Myocyte (in vitro differentiated cells): ENCODE data around the gene ARID1A. TPM values are rescaled to one million over a fixed set of nuclear protein-coding genes. Genes with fewer than 3 reads are reported as not detected.

Source experiments
- DNase-seq: peaks from one replicate; pipeline ENCODE4 v3.0.0-alpha.2; 2012; ENCODE audit warnings: low read depth
- total RNA-seq: library from RNA; depleted of rRNA; stranded (reverse); fragments of >200 nt; gene quantifications from 2 replicates; pipeline ENCODE4 v1.2.3, GENCODE V29; 2014

ARID1A gene
- total RNA-seq, 1 donor from 2014 or later, result 12.0 TPM

DNA sequence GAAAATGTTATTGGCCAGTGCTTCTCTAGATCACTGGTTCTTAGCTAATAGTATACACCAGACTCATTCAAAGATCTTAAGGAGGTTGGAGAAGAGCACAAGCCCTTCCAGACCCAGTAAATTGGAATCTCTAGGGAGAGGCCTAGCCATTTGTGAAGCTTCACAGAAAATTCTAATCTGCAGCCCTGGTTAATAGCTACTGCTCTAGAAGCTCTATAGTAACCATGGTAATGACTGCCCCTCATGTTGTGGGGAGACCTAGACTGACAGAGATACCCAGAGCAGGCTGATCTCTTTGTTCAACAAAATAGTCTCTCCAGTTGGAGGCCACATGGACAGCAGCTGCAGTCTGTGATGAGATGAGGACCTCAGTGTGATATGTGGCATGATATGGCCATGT is 31.7 kb downstream of the ARID1A start:
- DNase-seq, result no peak

DNA sequence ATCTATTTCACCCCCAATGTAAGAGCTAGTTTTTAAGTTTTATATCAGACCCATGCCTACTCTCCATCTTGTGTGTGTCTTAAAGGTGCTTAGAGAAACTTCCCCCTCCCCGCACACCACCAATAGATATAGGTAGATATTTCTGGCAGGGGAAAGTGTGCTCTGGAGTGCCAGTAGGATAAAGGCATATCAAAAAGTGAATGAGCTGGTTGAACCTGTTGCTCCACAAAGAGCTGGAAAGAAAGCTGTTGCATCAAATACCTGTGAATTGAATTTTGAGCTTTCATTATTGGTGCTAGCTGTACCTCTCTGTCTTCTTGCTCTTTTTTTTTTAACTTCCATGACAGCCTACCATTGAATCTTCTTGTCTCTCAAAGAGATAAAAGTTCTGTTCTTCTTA is 32.8 kb downstream of the ARID1A start:
- DNase-seq, result no peak

DNA sequence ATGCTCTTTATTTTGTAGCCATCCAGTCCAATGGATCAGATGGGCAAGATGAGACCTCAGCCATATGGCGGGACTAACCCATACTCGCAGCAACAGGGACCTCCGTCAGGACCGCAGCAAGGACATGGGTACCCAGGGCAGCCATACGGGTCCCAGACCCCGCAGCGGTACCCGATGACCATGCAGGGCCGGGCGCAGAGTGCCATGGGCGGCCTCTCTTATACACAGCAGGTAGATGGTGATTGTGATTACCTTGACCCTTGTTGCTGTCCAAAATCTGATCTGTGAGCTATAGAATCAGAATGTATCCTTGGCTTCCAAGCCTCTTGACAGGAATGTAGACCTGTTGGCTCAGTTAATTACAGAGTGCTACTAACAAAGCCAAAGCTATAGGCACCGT is 33.8 kb downstream of the ARID1A start:
- DNase-seq, result no peak

DNA sequence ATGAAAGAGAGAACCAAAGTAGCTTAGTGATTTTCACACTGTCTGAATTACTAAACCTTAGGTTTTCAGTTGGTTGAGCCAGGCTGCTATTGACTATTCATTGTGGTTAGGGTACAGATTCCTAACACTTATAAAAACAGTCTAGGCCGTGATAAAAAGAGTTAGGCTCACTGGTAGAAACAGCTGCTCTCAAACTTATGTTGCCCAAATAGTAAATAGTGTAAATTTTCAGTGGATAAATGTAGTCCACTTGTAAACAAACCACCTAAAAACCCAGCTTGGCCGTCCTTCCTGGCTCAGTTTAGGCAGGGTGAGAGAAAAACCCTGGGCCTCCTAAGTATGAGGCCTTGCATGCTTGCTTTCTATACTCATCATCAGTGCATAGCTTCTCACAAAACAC is 34.9 kb downstream of the ARID1A start:
- DNase-seq, result no peak

DNA sequence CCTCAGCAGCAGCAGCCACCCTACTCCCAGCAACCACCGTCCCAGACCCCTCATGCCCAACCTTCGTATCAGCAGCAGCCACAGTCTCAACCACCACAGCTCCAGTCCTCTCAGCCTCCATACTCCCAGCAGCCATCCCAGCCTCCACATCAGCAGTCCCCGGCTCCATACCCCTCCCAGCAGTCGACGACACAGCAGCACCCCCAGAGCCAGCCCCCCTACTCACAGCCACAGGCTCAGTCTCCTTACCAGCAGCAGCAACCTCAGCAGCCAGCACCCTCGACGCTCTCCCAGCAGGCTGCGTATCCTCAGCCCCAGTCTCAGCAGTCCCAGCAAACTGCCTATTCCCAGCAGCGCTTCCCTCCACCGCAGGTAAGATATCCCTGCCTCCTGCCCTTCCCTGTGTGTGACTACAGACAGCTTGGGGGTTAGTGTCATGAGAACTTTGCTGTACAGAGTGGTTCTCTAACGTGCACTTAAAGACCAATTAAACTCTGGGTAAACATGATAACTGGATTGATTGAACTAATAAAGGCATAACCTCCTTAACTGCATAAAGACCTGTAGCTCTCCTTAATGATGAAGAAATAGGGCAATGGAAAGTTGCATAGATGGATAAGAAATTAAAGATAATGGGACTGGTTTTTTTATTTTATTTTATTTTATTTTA is 35.6 kb downstream of the ARID1A start:
- no peak for DNase-seq

DNA sequence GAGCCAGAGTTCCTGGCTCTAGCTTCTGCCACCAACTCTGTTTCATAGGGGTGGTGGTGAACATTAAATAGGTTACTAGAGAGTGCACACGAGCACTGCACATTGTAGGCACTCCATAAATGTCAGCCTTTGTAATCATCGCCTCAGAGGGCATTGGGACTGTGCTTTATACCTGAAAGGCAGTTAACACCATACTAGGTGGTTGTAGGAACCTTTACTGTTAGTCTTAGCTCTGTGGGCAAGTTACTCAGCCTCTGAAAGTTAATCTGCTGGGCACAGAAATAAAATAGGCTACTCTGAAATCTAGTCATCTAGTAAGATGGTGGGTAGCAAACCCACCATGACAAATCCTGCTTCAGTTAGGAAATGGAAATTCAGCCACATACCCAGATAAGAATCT is 37.6 kb downstream of the ARID1A start:
- no peak for DNase-seq

DNA sequence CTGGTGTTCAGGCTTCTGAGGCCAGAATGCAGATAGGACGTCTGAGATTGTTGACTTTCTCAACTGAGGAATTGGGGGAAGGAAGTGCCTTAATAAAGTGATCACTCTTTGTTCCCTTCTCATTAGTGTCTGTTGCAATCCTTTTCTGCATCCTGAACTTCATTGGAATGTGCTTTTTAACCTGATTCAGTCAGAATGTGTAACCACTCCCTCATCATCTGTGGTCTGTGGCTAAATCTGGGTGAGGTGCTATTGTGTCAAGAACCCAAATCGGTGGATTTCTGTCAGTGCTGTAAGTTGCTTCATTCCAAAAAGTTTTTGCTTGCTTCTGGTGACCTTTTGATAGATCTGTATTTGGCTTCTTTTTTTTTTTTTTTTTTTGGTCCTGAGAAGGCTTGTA is 38.2 kb downstream of the ARID1A start:
- no peak for DNase-seq

DNA sequence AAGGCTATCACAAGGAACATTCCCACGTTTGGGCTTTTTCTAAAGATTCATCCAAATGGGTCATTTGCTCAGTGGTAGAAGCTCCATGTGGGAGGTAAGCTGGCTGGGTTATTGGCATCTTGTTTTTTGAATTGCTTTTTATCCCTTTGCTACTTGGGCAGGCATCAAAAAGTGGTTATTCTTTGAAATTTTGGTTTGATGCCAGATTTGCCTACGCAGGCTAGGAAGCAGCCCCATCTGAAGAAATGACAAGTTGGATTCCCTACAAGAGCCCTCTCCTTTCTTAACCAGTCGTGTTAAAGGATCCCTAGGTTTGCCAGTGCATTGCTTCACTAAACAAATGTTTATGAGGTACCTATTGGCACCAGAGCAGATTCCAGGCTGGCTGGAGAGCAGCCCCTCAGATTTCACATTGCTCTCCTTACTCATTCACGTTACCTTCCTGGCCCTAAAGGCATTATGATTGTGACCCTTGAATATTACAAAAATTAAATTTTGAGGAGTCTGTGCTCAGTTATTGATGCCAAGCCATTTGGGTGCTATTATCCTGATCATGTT is 38.8 kb downstream of the ARID1A start:
- DNase-seq, result no peak

DNA sequence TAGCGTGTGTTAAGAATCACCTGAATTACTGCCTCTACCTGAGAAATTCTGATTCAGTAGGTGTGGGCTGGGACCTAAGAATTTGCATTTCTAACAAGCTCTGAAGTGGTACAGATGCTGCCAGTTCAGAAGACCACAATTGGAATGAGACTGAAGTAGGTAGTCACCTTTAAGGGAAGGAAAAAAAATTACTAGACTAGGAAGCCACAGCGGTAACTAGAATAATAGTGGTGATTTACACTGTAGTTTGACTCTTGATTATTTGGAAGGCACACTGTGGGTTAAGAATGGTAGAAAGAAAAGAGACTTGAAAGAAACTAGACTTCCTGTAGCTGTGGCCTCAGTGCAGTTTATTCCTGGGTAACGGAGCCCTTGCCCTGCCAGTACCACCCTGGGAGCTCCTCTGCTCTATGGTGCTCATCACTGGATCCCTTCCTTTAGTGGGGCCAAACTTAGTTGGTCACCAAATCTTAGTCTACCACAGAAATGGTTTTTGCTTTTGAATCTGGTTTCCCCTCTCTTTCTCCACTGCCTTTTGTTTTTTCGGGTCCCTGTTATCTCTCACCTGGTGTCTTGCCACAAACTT is 43.6 kb downstream of the ARID1A start:
- DNase-seq, result no peak

DNA sequence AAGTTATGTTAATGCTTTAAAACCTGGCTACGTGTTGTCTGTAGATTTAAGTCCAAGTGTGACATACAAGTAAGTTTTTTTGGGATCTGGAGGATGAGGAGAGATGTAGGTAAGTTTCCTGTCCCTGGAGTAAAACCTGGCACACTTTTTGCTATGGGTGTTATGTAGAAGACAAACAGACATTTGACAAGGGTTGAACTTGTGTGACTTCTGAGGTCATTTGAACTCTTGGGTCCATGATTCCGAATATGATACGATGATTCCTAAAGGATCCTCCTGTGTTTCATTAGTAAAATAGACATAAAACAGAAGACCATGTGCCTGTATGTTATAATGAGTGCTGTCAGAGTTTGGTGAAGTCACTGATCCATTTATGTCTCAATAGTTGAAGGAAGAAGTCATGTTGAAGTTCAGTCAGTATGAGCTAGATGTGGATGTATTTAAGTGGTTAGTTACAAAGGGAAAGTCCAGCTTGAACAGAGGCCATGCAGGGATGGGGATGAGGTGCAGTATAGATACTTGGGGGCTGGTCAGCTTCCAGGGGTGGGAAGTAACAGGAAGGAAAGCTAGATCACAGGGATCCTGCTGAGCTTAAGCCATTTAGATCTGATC is 44.3 kb downstream of the ARID1A start:
- no peak for DNase-seq

DNA sequence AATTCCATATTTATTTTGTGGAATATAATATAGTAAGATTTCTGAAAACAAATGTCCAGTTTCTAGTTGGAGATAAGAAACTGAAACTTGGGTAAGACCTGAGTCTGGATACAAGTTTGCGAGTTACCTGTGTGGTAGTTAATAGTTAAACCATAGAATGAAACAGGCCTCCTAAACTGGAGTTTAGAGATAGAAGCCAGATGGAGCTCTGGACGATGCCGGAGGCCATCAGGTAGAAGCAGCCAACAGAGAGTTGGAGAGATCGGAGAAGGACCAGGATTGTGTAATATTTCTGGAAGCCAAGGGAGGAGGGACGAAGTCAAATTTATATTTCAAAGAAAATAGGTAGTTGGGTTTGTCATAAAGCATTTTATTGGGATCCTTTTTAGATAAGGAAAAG is 45.1 kb downstream of the ARID1A start:
- DNase-seq, result no peak

DNA sequence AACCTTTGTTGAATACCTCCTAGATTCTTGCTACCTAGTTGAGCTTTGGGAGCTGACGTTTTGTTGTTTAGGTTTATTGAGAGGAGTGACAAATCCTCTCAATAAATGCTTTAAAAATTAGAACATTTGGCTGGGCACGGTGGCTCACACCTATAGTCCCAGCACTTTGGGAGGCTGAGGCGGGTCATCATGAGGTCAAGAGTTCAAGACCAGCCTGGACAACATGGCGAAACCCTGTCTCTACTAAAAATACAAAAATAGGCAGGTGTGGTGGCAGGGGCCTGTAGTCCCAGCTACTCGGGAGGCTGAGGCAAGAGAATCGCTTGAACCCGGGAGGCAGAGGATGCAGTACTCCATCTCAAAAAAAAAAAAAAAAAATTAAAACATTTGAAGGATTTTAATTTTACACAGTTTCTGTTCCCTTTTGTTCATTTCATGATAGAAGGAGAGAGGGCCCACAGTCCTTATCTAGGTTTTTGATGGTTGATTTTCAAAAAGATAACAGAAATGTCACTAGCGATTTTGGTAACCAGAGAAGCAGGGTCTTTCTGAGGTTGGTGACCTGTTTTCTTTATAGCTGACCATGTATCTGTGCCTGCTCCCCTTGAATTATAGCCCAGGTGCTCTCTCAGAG is 47.7 kb downstream of the ARID1A start:
- no peak for DNase-seq

DNA sequence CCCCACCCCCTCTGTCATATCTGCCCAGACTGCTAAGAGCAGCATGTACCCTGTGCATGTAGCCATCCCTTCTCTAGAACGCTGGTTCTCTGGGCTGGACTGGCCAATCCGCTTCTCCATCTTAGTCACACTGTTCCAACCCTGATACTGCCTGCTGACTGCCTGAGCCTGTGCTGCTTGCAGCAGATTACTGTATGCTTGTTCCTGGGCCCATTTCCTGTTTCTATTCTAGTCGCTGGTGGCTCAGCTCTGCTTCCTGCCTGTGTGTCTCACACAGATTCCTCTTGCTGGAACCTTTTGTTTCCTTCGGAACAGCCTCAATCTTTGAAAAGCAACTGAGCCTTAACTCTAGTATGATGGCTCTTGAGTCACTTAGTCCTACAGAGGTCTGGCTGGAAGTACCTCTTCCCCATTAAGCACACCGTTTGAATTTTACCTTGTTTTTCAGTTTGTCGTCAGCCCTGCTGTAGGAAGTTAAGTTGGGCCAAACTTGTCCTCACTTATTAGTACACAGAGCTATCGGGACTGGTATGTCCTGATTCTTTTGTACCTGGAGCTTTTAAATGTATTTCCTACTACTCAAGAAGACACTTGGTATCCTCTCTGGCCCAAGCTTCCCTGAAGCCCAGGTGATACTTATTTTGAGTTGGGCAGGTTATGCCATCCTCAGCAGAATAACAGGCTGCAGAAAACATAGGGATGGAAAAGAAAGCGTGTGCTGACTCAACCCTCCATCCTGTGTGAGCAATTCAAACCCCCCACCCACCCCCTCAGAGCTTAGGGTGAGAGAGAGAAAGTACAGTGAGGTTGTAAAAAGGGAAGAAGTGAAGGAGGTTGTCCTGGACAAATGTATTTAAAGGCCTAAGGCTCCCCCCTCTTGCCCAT is 48.5 kb downstream of the ARID1A start:
- no peak for DNase-seq

DNA sequence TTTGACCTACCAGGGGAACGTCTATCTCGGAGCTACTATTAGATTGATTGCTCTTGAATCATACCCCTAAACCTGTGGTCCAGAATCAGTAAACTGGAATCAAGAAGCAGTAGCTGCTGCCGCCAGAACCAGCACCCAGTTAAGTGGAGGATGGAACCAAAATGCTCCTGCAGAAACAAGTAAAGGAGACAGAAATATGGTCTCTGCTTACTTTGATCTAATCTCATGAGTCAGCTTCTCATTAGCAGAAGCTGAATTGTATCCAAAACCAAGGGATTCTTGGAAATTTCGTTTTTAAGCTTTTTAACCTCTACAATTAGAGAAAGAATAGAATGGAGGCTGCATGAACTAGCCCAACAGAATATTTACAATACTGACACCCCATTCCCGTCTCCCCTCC is 49.4 kb downstream of the ARID1A start:
- DNase-seq, result no peak

DNA sequence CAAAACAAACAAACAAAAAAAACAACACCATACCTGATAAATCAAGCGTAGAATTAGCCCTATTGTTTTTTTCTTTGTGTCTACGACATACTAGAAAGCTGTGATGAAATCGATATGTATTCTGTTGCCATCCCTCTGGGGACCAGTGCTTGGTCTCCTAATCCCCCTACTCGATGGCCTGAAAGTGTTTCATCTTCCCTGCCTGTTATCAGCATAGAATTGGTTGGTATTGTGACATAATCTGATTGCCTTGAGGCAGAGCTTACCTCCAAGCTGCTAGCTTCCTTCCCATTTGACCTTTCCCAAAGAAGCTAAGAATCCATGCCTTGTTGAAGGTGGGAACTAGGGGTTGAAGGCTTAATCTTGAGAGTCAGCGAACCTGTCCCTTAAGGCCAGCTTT is 51.2 kb downstream of the ARID1A start:
- DNase-seq, result no peak

DNA sequence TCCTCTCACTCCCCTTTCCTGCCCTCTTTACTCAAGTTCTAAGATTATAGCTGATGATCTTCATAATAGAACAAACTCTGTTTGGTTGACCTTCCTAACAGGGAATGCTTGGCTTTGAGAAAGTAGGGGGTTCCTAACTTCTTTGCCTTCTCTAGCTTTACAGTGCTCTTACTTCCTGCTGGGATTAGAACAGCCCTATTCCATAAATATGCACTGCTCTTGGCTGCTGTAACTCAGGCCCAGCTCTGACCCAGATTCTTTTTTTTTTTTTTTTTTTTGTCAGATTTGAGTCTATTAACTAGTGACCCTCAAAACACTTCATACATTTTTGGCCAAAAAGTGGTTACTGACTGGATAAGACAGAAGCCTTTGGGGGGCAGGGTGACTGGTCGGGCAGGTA is 52.5 kb downstream of the ARID1A start:
- DNase-seq, result no peak

DNA sequence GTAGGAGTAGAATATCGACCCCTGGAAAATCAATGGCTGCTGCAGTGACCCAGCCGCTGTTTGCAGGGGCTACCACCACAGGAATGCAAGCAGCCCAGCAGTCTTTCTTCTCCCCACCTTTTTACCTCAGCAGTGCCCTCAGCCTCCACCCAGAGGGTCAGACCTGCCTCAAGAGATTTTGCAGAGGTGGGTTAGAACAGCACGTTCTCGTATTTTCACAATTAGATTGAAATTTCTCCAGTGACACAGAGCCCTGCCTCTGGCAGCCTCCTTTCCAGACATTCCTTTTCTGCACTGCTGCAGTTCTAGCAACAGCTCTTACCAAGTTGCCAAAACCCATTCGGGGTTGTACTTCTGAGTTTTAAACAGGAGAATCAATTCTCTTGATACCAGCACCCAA is 53.6 kb downstream of the ARID1A start:
- no peak for DNase-seq

DNA sequence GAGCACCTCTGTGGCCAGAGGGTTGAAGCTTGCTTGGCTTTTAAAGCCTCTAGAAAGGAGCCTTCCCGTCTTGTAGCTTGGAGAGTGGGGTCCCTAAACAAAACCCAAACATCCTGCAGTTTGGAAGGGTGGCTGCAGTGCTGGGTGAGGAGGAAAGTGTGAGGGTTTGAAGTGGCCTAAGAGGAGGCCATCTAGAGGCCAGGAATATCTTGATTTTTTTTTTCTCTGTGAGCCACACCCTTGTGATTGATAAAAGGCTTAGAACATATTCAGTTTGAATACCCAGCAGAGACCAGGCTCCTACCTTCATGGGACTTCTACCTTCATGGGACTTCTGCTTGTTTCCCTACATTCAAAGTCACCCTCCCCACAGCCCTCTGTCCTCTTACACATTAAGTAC is 54.6 kb downstream of the ARID1A start:
- DNase-seq, result no peak

DNA sequence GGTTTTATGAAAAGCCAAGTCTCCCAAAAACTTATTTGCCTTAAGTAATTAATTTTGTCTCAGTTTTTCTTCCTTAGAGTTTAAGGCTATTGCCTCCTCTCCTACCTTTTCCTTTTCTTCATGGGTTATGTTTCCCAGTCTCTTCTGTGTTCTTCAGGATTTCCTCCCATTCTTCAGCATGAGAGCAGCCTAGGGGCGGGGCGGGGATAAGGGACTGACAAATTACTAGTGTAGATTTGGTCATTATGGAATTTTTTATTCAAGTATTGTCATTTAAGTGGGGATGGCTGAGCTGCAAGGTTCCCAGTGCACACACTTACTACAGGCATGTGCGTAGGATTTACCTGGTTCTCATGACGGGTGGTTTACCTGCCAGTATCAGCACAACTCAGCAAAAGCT is 56.7 kb downstream of the ARID1A start:
- DNase-seq, result no peak

DNA sequence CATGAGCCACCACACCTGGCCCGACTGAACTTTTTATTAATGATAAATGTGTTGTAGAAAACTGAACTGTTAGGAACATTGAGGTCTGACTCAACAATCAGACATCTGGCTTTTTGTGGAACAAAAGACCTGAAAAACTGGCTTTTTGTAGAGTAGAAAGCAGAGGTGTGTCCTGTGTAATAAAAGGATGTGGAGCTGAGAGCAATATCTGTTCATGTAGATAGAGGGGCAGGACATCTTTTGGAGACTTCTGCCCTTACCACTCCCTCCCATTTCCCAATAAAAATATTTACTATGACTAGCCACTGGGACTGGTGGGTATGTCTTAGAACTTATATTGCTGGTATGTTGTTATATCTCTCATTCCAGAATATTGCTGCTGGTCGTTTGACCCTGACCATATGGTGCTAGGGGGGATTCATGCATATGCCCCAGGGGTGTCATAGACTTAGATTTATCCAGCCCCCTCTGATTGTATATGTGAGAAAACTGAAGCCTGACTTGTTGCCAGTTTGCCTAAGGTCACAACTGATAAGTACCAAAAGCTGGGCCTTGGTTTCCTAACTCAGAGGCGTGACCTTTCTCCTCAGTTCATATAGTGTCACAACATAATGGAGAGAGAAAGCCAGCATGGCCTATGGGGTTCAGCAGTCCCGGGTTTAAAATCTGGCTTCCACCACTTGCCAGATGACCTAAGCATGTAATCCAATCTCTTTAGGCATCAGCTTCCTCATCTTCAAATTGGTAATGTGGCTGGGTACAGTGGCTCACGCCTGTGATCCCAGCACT is 58.5 kb downstream of the ARID1A start:
- DNase-seq, result no peak
